Measurements from ENCODE around the gene RAB40C. TPM values are rescaled to one million over a fixed set of nuclear protein-coding genes. Genes with fewer than 3 reads are reported as not detected.
A peak's percentile ranks its signal among the peaks of the same experiment; 100 is the strongest.

The RAB40C gene
- total and polyA plus RNA-seq, 9 of the 15 experiments (the other 6 are each of a cell fraction or from before 2014, with no cell fraction given): 0.17 to 23.4 (median 8.7) TPM

- no peak for TF ChIP-seq ETV6 (IDR thresholded peaks at IDR 0.05; ENCODE audit: borderline replicate concordance in 1 of 2, low read depth in 2 of 2, low read length in 1 of 2)
- no peak for TF ChIP-seq ETV6 (CRISPR knock-in tag; IDR thresholded peaks at IDR 0.05; ENCODE audit: borderline replicate concordance)
- no peak for TF ChIP-seq BMI1 (IDR thresholded peaks at IDR 0.05; ENCODE audit: low read length)
- no peak for TF ChIP-seq SMARCE1 (IDR thresholded peaks at IDR 0.05)
- TF ChIP-seq HEY1 (CRISPR knock-in tag; IDR thresholded peaks at IDR 0.05; ENCODE audit: borderline replicate concordance): no peak
- TF ChIP-seq RB1 (IDR thresholded peaks at IDR 0.05; ENCODE audit: low read depth): peak; percentile 90
- 0 out of 2 replicates have a peak, but pooled peaks have one; percentile 25 for TF ChIP-seq LCOR (CRISPR knock-in tag; IDR thresholded peaks at IDR 0.05)
- TF ChIP-seq, protein P1, sequence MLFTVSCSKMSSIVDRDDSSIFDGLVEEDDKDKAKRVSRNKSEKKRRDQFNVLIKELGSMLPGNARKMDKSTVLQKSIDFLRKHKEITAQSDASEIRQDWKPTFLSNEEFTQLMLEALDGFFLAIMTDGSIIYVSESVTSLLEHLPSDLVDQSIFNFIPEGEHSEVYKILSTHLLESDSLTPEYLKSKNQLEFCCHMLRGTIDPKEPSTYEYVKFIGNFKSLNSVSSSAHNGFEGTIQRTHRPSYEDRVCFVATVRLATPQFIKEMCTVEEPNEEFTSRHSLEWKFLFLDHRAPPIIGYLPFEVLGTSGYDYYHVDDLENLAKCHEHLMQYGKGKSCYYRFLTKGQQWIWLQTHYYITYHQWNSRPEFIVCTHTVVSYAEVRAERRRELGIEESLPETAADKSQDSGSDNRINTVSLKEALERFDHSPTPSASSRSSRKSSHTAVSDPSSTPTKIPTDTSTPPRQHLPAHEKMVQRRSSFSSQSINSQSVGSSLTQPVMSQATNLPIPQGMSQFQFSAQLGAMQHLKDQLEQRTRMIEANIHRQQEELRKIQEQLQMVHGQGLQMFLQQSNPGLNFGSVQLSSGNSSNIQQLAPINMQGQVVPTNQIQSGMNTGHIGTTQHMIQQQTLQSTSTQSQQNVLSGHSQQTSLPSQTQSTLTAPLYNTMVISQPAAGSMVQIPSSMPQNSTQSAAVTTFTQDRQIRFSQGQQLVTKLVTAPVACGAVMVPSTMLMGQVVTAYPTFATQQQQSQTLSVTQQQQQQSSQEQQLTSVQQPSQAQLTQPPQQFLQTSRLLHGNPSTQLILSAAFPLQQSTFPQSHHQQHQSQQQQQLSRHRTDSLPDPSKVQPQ (CRISPR knock-in tag; IDR thresholded peaks at IDR 0.05; ENCODE audit: borderline replicate concordance): no peak
- TF ChIP-seq, protein P2, sequence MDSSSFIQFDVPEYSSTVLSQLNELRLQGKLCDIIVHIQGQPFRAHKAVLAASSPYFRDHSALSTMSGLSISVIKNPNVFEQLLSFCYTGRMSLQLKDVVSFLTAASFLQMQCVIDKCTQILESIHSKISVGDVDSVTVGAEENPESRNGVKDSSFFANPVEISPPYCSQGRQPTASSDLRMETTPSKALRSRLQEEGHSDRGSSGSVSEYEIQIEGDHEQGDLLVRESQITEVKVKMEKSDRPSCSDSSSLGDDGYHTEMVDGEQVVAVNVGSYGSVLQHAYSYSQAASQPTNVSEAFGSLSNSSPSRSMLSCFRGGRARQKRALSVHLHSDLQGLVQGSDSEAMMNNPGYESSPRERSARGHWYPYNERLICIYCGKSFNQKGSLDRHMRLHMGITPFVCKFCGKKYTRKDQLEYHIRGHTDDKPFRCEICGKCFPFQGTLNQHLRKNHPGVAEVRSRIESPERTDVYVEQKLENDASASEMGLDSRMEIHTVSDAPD (CRISPR knock-in tag; IDR thresholded peaks at IDR 0.05): no peak
- TF ChIP-seq BRF1 (IDR thresholded peaks at IDR 0.05; ENCODE audit: borderline replicate concordance, extremely low read depth, insufficient read length): no peak
- TF ChIP-seq FOXJ2 (tag; IDR thresholded peaks at IDR 0.05): no peak
- peak in 1 of 3 experiments; percentile 65 for TF ChIP-seq YY1 (IDR thresholded peaks at IDR 0.05; ENCODE audit: borderline replicate concordance in 1 of 3, control insufficient read depth in 1 of 3, extremely low read depth in 1 of 3, insufficient read depth in 3 of 3, insufficient read length in 1 of 3, insufficient replicate concordance in 2 of 3, low read depth in 1 of 3, low read length in 2 of 3)
- no peak for TF ChIP-seq CSDE1 (IDR thresholded peaks at IDR 0.05)
- TF ChIP-seq, protein P3, sequence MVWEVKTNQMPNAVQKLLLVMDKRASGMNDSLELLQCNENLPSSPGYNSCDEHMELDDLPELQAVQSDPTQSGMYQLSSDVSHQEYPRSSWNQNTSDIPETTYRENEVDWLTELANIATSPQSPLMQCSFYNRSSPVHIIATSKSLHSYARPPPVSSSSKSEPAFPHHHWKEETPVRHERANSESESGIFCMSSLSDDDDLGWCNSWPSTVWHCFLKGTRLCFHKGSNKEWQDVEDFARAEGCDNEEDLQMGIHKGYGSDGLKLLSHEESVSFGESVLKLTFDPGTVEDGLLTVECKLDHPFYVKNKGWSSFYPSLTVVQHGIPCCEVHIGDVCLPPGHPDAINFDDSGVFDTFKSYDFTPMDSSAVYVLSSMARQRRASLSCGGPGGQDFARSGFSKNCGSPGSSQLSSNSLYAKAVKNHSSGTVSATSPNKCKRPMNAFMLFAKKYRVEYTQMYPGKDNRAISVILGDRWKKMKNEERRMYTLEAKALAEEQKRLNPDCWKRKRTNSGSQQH (CRISPR knock-in tag; IDR thresholded peaks at IDR 0.05): no peak
- TF ChIP-seq ZNF507 (tag; conservative IDR thresholded peaks at IDR 0.05): no peak
- TF ChIP-seq, protein P4, sequence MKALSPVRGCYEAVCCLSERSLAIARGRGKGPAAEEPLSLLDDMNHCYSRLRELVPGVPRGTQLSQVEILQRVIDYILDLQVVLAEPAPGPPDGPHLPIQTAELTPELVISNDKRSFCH (CRISPR knock-in tag; IDR thresholded peaks at IDR 0.05): no peak
- TF ChIP-seq, protein P4 (tag; IDR thresholded peaks at IDR 0.05): no peak
- peak; percentile 98 for TF ChIP-seq TFAP4 (CRISPR knock-in tag; IDR thresholded peaks at IDR 0.05; ENCODE audit: borderline replicate concordance)
- no peak for TF ChIP-seq SREBF1 (IDR thresholded peaks at IDR 0.05; ENCODE audit: borderline replicate concordance, low read depth, low read length)
Measured at GRCh38 chr16:578870-579405, 10.9 kb upstream of the RAB40C start (continued).
